Activated CD4-positive, CD25-positive, alpha-beta regulatory T cell (primary cell): Measurements from ENCODE around the gene CCSER1.
"Not testable (repeated sequence)": the region's sequence is repeated elsewhere in the genome, so short reads cannot be mapped to it uniquely, and the experiment has no call there.

Source experiments
- DNase-seq, 4 experiments: peaks; one replicate each; lab custom pipeline; 2025; lab: John Stamatoyannopoulos, UW

The CCSER1 gene

GRCh38 chr4:90299373-90299772, 172.2 kb downstream of the CCSER1 start:
- no peak for DNase-seq

GRCh38 chr4:90306810-90307209, 179.6 kb downstream of the CCSER1 start:
- DNase-seq: no peak

DNA sequence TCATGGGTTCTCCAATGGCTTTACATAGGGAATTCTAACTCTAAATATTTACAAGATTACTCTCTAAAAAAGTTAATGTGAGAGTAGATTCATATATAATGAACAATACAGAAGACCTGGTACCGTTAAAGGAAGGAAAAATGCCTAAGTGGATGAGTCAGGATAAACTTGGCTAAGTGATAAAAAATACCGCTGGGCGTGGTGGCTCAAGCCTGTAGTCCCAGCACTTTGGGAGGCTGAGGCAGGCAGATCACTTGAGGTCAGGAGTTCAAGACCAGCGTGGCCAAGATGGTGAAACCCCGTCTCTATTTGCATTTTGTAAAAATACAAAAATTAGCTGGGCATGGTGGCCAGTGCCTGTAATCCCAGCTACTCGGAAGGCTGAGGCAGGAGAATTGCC, 189.9 kb downstream of the CCSER1 start:
- DNase-seq: not testable (repeated sequence)

DNA sequence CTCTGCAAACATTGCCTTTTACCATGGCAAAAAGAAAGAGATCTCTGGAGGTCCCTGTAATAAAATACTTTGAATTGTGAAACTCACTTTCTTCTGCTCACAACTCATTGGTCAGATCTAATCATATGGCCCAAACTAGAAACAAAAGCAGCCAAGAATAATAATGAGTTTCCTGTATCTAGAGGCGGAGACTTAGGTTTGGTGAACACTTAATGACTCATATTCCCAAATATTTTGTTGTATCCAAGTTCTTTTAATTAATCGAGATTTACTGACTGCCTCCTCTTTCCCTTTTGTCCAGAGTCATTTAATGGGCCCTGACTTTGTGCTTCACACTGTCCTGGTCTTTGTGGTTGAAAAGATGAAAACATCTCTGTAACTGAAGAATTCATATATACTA, 190.6 kb downstream of the CCSER1 start:
- DNase-seq: no peak

DNA sequence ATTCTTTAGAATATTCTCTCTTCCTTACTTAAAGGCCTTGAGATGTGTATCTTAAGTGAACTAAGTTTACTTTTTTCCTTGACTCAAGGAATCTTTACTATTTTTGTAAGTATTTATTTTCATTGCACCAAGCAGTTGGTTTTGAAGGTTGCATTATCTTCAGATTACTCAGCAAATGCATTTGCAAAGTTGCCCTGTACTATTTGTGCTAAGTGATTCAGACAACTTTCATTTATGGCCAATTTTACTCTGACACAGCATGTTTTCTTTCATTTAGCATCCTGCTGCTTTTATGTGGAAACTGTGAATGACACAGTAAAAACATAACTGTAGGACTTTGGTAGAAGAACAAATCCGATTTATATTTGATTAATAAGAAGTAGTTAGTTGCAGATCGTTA, 191.0 kb downstream of the CCSER1 start:
- DNase-seq: no peak

GRCh38 chr4:90328558-90328957, 201.4 kb downstream of the CCSER1 start:
- no peak for DNase-seq

- DNase-seq: no peak
These were observed 203.4 kb downstream of the CCSER1 start for GRCh38 chr4:90330546-90330945.

DNA sequence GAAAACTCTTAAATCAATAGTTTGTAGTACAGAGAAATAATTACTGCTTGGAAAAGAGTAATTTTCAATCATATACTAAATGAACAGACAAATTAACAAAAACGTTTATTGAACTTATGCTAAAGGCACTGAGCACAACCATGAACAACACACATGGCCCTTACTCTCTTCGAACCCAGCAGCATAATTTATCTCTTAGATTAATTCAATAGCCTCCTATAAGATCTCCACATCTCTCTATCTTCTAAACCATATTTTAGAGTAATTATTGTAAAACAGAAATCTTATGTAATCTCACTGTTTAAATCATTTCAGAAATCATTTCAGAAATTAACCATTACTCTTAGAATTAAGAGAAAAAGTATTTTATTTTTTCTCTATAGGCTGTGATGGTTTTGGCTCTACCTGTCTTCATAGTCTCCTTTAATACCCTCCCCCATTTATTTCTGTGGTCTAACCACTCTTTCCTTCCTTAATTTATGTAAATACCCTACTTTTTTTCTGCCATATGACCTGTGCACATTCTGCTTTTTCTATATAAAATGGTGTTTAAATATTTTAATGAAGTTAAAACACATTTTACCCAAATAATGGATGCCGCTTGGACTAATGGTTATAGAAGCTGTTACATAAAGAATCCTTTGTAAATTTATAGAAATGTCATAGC, 218.5 kb downstream of the CCSER1 start:
- no peak for DNase-seq

GRCh38 chr4:90349636-90350035, 222.4 kb downstream of the CCSER1 start:
- no peak for DNase-seq

- DNase-seq: no peak
These were observed 230.0 kb downstream of the CCSER1 start for GRCh38 chr4:90357117-90357710.

DNA sequence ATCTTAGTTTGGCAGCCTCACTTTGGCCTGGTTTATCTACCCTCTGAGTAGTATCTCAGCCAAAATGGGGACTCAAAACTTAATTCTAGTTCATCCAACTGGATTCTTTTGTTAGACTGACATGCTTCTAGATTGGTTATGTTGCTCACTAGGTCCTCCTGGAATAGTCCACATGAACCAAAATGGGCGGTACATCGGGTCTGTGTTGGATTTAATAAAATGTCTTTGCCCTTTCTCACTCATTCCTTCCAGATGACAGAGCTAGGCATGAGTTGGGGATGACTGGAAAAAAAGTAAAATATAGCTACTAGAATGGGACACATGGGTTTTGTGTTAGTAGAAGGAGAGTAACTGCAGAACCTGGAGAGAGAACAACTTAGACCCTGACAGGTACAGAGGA, 247.9 kb downstream of the CCSER1 start:
- DNase-seq: no peak

DNA sequence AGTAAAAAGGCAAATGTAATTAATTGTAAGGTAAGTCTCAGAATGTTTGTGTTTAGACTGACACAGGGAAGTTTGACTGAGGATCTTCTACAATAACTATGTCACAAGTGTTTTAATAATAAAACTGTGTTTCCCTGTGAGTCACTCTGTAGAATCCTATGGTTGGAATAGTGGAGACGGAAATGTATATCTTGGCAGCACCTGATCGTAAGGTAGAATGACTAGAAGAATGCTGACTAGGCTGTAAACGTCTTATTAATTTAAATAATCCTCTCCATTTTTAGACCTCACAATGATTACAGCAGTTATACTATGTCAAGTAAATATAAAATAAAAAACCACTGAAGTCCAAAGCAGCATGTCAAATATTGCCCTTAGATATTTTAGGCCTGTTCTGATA, 266.0 kb downstream of the CCSER1 start:
- no peak for DNase-seq

DNA sequence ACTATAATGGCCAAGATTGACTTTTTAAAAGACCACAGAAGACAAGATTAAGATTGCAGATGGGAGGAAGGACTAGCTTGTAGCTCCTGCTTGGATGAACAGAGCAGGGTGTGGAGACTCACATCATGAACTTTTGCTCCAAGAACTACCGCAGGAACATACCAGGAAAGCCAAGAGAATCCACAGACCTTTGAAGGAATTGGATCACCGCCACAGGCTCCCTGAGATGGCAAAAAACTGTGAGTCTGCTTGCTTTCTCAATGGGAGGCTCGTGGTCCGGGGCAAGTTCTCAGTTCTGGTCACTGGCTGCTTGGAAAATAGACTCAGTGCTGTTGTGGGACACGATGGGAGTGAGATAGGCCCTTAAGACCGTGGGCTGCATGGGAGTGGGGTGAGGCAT, 276.6 kb downstream of the CCSER1 start:
- no peak for DNase-seq

DNA sequence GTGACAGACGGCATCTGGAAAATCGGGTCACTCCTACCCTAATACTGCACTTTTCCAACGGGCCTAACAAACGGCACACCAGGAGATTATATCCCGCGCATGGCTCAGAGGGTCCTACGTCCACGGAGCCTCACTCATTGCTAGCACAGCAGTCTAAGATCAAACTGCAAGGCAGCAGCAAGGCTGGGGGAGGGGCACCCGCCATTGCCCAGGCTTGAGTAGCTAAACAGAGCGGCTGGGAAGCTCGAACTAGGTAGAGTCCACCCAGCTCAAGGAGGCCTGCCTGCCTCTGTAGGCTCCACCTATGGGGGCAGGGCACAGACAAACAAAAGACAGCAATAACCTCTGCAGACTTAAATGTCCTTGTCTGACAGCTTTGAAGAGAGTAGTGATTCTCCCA, 280.7 kb downstream of the CCSER1 start:
- DNase-seq: not testable (repeated sequence)

GRCh38 chr4:90412786-90413185, 285.6 kb downstream of the CCSER1 start:
- not testable (repeated sequence) for DNase-seq

GRCh38 chr4:90415116-90415515, 287.9 kb downstream of the CCSER1 start:
- DNase-seq: no peak

- DNase-seq: no peak
These were observed 292.0 kb downstream of the CCSER1 start for GRCh38 chr4:90419124-90419711.

DNA sequence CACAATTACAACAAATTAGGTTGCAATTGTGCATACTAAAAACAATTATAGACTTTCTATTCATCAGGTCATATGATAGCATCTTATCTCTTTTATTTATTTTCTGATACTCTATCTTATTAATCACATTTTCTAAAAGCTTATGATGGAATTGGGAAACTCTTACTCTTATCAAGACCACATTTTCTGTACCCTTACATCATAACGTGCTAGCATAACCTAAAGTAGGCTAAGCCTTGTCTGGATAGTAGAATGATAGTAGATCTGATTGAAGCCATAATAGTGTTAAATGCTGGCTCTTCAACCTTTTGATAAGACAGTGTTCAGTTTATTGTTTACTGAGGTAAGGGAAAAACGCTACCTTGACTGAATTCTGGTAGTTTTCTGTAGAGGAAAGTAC, 294.0 kb downstream of the CCSER1 start:
- no peak for DNase-seq

GRCh38 chr4:90425893-90426292, 298.7 kb downstream of the CCSER1 start:
- DNase-seq: no peak

DNA sequence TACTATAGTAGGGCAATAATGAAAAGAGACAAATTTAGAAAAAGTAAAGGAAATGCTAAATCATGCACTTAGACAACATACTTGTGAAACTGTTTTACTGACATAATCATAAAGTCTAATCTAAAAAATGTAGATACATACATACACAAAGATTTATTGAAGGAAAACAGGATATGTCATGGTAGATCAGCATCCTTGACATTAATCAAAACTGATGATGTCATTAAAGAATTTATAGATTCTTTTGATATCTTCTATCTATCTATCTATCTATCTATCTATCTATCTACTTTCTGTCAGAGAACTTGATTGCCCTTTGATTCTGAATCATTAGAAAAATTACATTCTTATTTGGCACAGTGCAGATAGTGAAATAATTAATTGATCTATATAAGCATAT, 311.3 kb downstream of the CCSER1 start:
- no peak for DNase-seq

DNA sequence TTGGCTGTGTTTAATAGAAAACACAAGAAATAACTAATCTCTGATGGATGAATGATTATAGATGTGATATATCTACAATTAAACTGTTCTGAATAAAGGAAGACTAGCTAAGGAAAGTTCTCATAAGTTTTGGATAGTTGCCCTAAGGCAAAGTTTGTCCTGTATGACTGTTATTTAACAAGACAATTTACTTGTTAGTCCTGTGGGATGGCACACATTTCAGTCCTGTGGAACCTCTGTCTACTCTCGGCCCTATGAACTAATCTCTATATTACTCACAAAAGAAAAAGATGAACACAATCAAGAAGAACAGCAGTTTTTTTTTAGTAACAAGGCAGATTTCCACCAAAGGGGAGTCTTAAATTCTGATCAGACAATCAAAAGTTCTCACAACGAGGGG, 314.6 kb downstream of the CCSER1 start:
- DNase-seq: no peak

DNA sequence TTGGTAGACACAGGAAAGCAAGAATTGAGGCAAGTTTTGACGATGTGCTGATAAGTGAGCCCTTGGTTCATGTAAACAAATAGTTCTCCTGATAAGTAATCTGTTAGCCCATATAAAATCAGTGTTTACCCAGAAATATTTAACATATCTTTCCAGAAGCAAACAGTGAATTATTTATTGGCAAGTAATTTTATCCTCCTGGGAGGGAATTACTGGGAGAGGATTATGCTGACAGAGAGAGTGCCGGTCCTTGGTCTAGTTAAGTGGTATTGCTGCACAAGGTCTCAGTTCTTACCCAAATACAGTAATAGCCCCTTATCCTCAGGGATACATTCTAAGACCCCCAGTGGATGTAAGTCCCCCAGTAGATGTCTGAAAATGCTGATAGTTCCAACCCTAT, 315.4 kb downstream of the CCSER1 start:
- no peak for DNase-seq

DNA sequence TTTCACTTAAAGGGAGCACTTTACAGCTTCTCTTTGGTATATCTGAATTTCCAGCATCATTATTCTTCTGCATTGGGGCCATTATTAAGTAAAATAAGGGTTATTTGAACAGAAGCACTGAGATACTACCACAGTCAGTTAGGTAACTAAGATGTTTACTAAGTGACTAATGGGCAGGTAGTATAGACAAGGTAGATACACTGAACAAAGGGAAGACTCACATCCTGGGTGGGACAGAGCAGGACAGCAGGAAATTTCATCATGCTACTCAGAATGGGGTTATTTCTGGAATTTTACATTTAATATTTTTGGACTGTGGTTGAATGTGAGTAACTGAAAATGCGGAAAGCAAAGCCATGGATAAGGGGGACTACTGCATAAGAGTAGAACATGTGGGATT, 316.0 kb downstream of the CCSER1 start:
- DNase-seq: no peak

GRCh38 chr4:90444904-90445303, 317.7 kb downstream of the CCSER1 start:
- no peak for DNase-seq
